Right atrium auricular region (tissue), 2 donors: ENCODE results near the gene SLC40A1. TPM values are rescaled to one million over a fixed set of nuclear protein-coding genes. Genes with fewer than 3 reads are reported as not detected.

Experiments used
- DNase-seq: peaks from one replicate; pipeline ENCODE4 v3.0.0-alpha.2; 2019; ENCODE audit warnings: low spot score
- H3K27ac ChIP-seq, 2 donors: fragments of 200-600 bp; sonication (generic); 1 replicate in 1 of 2; 2 replicates in 1 of 2; pipeline ENCODE4 v1.5.1; 2016 to 2019
- H3K27me3 ChIP-seq, 2 donors: fragments of 200-600 bp; sonication (generic); one replicate each; pipeline versions ENCODE4 v1.5.1 to v1.6.0; 2017 to 2019
- H3K36me3 ChIP-seq: fragments of 200-600 bp; sonication (generic); one replicate; pipeline ENCODE4 v1.5.1; 2016
- H3K4me1 ChIP-seq, 2 donors: fragments of 200-600 bp; sonication (generic); one replicate each; pipeline versions ENCODE4 v1.5.1 to v1.6.0; 2017 to 2019
- H3K4me3 ChIP-seq, 2 donors: fragments of 200-600 bp; sonication (generic); 1 replicate in 1 of 2; 2 replicates in 1 of 2; pipeline ENCODE4 v1.5.1; 2017 to 2019; ENCODE audit warnings: mild to moderate bottlenecking in 1 of 2, moderate library complexity in 1 of 2
- H3K9me3 ChIP-seq, 2 donors: fragments of 200-600 bp; sonication (generic); one replicate each; pipeline ENCODE4 v1.5.1; 2019
- total RNA-seq, 2 donors: library from RNA; depleted of rRNA; stranded (reverse); fragments of >200 nt; gene quantifications; one replicate each; pipeline ENCODE4 v1.1.0, GENCODE V29; 2016
- TF ChIP-seq, protein P1 (sequence below), 2 donors: fragments of 200-600 bp; sonication (generic); IDR thresholded peaks; one replicate each; pipeline ENCODE4 v1.5.1; 2019; ENCODE audit warnings: antibody characterized with exemption in 2 of 2

Gene SLC40A1
- total RNA-seq, 2 donors from 2014 or later, result 57.7 to 132 TPM

GRCh38 chr2:189595417-189595816 lies 14.8 kb upstream of the SLC40A1 start:
- no peak overlapping the region for H3K27ac ChIP-seq
- no peaks in the 10 kb centered on the region for H3K9me3 ChIP-seq
- no peaks in the 10 kb centered on the region for H3K27me3 ChIP-seq
- H3K36me3 ChIP-seq, result no peaks in the 10 kb centered on the region
- no peak overlapping the region for H3K4me3 ChIP-seq
- no peak for DNase-seq
- H3K4me1 ChIP-seq, result no peaks in the 10 kb centered on the region
- TF ChIP-seq, protein P1, sequence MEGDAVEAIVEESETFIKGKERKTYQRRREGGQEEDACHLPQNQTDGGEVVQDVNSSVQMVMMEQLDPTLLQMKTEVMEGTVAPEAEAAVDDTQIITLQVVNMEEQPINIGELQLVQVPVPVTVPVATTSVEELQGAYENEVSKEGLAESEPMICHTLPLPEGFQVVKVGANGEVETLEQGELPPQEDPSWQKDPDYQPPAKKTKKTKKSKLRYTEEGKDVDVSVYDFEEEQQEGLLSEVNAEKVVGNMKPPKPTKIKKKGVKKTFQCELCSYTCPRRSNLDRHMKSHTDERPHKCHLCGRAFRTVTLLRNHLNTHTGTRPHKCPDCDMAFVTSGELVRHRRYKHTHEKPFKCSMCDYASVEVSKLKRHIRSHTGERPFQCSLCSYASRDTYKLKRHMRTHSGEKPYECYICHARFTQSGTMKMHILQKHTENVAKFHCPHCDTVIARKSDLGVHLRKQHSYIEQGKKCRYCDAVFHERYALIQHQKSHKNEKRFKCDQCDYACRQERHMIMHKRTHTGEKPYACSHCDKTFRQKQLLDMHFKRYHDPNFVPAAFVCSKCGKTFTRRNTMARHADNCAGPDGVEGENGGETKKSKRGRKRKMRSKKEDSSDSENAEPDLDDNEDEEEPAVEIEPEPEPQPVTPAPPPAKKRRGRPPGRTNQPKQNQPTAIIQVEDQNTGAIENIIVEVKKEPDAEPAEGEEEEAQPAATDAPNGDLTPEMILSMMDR (IDR thresholded peaks at IDR 0.05), result no peak

DNA sequence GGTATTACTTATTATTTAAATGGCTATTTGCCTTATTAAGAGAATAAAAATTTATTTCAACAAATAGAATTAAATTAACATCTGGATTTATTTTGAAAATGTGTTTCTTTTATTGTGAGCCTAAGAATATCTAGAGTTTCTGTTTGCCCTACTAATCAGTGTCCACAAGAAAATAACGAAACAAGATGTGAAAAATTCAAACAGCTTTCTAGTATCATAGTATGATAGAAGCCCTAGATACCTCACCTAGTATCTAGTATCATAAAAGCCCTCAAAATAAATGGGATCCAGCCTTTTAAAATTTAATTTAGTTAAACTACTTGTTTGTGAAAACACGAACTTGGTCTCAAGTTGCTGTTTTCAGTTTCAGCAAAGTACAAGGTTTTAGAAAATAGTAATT lies 13.7 kb upstream of the SLC40A1 start:
- Histone ChIP-seq H3K4me1 (no peaks in the 10 kb centered on the region), H3K27me3 (no peaks in the 10 kb centered on the region), H3K36me3 (no peaks in the 10 kb centered on the region), H3K4me3 (no peak overlapping the region), H3K9me3 (no peaks in the 10 kb centered on the region), H3K27ac (no peak overlapping the region)
- no peak for DNase-seq
- TF ChIP-seq, protein P1 (IDR thresholded peaks at IDR 0.05), result no peak

- Histone ChIP-seq H3K4me1 (no peaks in the 10 kb centered on the region), H3K9me3 (no peaks in the 10 kb centered on the region), H3K27ac (no peak overlapping the region), H3K36me3 (no peaks in the 10 kb centered on the region), H3K4me3 (no peak overlapping the region), H3K27me3 (no peaks in the 10 kb centered on the region)
- DNase-seq, result no peak
- TF ChIP-seq, protein P1 (IDR thresholded peaks at IDR 0.05), result no peak
Observed at GRCh38 chr2:189593115-189593514, 12.5 kb upstream of the SLC40A1 start.

- TF ChIP-seq, protein P1 (IDR thresholded peaks at IDR 0.05), result no peak
- Histone ChIP-seq H3K27ac (no peak overlapping the region), H3K9me3 (no peaks in the 10 kb centered on the region), H3K27me3 (no peaks in the 10 kb centered on the region), H3K4me1 (no peaks in the 10 kb centered on the region), H3K36me3 (no peaks in the 10 kb centered on the region), H3K4me3 (no peak overlapping the region)
- DNase-seq, result no peak
Observed at GRCh38 chr2:189592353-189592984, 11.9 kb upstream of the SLC40A1 start.

GRCh38 chr2:189587780-189588179 lies 7.2 kb upstream of the SLC40A1 start:
- H3K36me3 ChIP-seq, result no peaks in the 10 kb centered on the region
- DNase-seq, result no peak
- H3K9me3 ChIP-seq, result no peaks in the 10 kb centered on the region
- H3K27ac ChIP-seq, result no peak overlapping the region
- TF ChIP-seq, protein P1 (IDR thresholded peaks at IDR 0.05), result no peak
- no peaks in the 10 kb centered on the region for H3K27me3 ChIP-seq
- no peak overlapping the region for H3K4me3 ChIP-seq
- H3K4me1 ChIP-seq, result no peaks in the 10 kb centered on the region

DNA sequence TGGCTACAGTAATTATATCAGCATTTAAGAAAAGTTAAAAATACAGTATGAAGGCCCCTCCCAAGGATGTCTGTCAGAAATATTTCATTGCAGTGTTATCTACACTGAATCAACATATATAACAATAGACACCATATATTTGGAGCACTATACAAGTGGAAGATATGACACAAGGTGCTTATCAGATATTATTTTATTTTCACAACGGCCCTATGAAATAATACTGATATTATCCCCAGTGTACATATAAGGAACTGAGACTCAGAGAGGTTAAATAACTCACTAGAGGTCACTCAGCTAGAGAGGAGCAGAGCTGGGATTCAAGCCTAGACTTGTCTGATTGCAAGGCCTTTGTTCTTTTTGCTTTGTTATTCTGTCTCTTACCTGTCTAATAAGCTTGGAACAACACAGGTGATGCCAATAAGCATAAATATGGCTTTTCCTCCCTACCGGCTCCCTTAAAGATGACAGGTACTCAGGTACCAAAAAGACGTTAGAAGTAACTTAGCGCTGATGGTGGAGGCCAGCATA lies 4.7 kb upstream of the SLC40A1 start:
- no peak for DNase-seq
- Histone ChIP-seq H3K27me3 (no peaks in the 10 kb centered on the region), H3K27ac (no peak overlapping the region), H3K36me3 (no peaks in the 10 kb centered on the region), H3K4me3 (no peak overlapping the region), H3K9me3 (no peaks in the 10 kb centered on the region), H3K4me1 (peaks cover 0 to 11% of the 10 kb centered on the region in 2 donors)
- TF ChIP-seq, protein P1 (IDR thresholded peaks at IDR 0.05), result no peak
